ENCODE measurements around the gene LSM7. TPM values are rescaled to one million over a fixed set of nuclear protein-coding genes. Genes with fewer than 3 reads are reported as not detected.
A peak's percentile ranks its signal among the peaks of the same experiment; 100 is the strongest.

The LSM7 gene
- total RNA-seq, 1 donor from 2014 or later = 79.1 TPM

DNA sequence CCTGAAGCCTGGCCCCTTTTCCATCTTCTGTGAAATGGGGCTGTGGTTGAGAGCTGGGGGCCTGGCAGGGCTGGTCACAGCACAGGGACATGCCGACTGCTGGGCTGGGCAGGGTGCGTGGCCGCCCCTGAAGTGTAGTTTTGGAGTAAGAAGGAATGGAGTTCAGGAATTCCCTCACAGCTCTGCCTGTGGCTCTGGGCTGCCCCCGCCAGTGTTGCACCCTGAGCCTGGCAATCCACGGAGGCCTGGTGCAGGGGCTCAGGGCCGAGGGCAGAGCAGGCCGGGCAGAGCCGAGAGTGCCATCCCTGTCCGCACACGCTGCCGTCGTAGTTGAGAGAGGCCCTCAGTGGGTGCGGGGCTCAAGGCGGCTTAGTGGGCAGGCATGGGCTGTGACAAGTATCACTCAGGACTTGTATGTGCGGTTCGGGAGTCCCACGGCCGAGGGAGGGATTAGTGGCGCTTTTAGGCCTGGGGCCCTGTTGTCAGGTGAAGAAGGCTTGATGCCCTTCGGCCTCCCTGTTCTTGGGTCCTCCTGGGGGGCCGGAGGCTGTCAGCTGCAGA, 9.7 kb upstream of the LSM7 start:
- no peak for DNase-seq (ENCODE audit: low spot score)

DNA sequence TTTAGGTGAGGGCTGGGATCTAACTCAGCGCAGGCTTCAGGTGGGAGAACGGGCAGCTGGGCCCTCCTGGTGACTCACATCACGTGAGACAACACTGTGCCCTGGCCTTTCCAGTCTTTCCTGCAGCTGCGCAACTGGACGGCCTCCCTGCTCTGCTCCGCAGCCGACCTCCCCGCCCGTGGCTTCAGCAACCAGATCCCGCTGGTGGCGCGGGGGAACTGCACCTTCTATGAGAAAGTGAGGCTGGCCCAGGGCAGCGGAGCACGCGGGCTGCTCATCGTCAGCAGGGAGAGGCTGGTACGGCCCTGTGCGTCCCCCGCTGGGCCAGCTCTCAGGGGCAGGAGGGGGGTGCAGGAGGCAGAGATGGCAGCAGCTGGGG, 8.9 kb upstream of the LSM7 start:
- DNase-seq (ENCODE audit: low spot score) = no peak

DNA sequence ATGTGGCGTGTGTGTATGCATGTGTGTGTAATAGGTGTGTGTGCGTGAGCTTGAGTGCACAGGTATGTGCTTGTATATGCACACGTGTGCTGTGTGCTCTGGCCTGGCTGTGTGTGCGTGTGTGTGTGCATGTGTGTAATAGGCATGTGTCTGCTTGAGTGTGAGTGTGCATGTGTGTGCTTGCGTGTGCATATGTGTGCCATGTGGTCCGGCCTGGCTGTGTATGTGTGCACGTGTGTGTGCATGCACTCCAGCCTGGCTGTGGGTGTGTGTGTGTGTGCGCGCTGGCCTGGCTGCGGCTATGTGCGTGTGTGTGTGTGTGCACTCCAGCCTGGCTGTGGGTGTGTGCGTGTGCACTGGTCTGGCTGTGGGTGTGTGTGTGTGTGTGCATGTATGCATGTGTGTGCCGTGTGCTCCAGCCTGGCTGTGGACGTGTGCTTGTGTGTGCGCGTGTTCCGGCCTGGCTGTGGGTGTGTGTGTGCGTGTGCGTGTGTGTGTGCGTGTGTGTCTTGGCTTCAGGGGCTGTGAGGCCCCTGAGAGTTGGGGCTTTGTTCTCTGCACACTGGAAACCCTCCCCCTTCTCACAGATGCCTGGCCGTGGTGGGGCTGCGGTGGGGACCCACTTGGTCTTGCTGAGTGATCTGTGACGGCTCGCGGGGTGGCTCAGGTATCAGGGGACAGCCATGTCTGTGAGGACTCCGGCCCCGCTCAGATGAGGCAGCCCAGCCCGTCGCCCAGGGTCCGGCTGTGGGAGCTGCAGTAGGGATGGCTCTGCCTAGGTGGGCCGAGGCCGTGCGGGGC, 8.3 kb upstream of the LSM7 start:
- no peak for DNase-seq (ENCODE audit: low spot score)

DNA sequence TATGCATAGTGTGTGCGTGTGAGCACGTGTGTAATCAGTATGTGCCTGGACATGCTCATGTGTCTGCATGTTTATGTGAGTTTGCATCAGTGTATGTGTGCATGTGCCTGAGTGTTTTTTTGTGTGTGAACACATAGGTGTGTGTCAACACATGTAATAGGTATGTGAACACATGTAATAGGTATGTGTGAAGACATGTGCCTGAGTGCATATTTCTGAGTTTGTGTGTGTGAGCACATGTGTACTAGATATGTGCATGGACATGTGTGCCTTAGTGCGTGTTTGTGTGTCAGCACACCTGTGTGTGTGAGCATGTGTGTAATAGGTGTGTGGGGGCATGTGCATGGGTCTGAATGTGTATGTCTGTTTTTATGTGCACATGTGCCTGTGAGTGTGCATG, 7.5 kb upstream of the LSM7 start:
- no peak for DNase-seq (ENCODE audit: low spot score)

DNA sequence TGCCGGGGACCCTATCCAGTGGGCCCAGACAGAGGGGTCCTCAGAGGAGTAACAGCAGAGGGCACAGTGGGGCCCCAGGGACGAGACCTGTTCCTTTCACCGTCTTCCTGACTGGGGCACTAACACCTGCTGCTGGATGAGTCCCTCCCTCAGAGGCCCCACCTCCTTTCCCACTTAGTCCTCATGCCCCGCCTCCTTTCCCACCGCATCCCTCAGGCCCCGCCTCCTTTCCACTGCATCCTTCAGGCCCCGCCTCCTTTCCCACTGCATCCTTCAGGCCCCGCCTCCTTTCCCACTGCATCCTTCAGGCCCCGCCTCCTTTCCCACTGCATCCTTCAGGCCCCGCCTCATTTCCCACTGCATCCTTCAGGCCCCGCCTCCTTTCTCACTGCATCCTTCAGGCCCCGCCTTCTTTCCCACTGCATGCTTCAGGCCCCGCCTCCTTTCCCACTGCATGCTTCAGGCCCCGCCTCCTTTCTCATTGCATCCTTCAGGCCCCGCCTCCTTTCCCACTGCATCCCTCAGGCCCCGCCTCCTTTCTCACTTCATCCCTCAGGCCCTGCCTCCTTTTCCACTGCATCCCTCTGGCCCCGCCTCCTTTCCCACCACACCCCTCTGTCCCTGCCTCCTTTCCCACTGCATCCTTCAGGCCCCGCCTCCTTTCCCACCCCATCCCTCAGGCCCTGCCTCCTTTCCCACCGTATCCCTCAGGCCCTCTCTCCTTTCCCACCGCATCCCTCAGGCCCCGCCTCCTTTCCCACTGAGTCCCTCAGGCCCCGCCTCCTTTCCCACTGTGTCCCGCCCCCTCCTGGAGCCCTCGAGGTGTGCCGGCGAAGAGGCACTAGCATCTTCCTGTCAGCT, 6.8 kb upstream of the LSM7 start:
- no peak for DNase-seq (ENCODE audit: low spot score)

DNA sequence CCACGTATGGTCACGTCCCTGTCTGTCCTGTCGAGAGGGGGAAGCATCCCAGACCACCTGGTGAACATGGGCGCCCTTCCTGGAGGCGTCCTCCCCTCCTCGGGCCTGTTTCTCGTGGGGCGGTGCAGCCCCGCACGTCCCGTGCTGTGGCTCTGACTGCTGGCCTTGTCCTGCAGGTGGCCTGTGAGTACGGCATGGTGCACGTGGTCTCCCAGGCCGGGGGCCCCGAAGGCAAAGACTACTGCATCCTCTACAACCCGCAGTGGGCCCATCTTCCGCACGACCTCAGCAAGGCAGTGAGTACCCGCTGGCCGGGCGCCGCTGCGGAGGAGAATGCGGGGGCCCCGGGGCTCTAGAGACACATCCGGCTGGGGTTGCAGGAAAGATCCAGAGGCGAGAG, 6.0 kb upstream of the LSM7 start:
- DNase-seq (ENCODE audit: low spot score) = no peak

GRCh38 chr19:2333807-2334211, 5.4 kb upstream of the LSM7 start:
- DNase-seq (ENCODE audit: low spot score) = no peak

DNA sequence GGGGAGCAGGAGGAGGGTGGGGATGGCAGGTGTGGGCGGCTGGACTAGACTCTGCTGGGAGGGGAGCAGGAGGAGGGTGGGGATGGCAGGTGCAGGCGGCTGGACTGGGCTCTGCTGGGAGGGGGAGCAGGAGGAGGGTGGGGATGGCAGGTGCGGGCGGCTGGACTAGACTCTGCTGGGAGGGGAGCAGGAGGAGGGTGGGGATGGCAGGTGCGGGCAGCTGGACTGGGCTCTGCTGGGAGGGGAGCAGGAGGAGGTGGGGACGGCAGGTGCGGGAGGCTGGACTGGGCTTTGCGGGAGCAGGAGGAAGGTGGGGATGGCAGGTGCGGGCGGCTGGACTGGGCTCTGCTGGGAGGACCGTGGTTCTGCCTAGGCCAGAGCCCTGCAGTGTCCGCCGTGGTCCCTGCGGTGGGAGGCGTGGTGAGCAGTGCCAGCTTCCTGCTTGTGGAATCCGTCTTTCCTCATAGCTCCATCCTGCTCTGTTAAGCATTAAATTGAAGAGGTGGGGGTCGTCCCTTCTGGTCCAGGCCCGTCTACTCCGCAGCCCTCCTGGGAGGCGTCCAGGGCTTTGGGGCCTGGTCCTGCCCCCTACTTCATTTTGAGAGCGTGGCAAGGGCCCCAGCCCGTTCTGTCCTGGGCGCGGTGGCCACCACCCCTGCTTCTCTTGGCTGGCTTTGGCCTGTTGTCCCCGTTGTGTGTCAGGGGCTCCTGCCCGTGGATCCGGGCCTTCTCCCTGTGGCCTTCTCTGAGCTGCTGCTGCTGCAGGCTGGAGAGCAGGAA, 4.8 kb upstream of the LSM7 start:
- peak; percentile 31 for DNase-seq (ENCODE audit: low spot score)

- DNase-seq (ENCODE audit: low spot score) = no peak
These were observed 4.1 kb upstream of the LSM7 start for GRCh38 chr19:2332341-2333026.

DNA sequence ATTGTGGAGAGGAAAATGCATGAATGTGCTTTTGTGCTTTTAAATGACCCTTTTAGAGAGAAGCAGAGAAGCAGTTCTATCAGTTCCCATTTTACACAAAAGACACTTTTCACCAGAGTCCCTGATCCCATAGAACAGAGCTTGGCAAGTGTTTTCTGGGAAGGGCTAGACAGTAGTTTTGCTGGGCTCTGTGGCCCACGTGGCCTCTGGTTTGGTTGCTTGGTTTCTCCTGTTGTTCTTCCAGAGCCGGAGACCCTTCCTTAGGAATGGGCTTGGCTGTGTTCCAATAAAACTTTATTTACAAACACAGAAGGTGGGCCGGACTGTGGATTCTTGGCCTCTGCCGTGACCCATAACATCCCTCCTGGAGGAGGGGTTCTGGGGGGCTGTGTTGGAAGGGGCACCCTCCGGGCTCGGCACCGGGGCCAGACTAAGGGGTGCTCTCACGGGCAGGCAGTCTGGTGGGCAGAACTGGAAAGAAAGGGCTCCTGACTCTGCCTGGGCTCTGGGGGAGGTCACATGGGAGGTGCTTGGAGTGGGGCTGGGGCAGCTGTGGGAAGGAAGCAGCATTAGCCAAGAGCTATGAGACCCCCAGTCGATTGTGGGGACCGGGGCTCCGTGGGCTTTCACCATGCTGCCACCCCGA, 3.3 kb upstream of the LSM7 start:
- no peak for DNase-seq (ENCODE audit: low spot score)

DNA sequence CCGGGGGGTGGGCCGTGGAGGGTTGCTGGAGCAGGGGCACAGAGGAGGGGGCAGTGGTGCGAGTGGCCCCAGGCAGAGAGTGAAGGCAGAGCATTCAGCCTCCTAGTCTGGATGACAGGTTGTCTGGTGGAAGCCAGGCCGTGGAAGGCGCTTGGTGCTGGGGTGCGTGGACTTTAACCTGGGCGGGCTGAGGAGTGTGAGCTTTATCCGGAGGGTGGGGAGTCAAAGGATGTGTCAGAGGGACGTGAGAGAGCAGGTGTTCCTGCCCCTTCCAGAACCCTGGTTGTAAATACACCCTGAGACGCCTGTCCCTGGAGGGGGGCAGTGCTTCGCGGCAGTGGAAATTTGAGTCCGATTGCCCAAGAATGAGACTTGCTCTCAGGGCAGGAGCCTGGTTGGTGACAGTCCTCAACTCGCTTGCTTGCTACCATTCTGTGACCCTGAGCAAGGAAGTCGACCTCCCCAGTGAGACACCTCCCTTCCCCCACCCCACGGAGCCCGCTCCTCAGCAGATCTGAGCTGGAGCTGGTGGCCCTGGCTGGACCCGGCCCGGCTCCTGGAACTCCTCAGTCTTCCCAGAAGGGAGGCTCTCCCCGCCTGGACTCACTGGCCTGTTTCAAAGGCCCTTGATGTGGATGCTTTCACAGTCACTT, 2.4 kb upstream of the LSM7 start:
- peak; percentile 83 for DNase-seq (ENCODE audit: low spot score)

GRCh38 chr19:2330255-2330631, 1.9 kb upstream of the LSM7 start:
- DNase-seq (ENCODE audit: low spot score) = no peak

DNA sequence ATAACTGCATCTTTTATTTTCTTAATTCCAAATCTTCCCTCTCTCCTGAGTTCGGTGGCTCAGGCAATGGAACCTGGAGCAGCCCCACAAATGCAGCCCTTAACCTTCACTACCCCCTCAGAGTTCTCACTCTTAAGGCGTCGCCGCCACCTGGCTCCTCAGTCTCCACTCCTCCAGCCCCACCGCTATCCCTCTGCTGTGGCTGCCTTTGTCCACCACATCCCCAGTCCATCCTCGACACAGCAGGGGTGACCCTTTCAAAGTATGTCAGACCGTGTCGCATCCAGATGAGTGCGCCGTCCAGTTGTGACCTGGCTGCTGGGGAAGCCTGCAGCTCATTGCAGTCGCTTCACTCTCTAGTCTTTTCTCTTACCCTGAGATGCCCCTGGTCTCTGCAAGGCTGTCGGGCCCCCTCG, 1.1 kb upstream of the LSM7 start:
- DNase-seq (ENCODE audit: low spot score) = no peak

- DNase-seq (ENCODE audit: low spot score) = no peak
These were observed 728 bp upstream of the LSM7 start for GRCh38 chr19:2329149-2329478.

DNA sequence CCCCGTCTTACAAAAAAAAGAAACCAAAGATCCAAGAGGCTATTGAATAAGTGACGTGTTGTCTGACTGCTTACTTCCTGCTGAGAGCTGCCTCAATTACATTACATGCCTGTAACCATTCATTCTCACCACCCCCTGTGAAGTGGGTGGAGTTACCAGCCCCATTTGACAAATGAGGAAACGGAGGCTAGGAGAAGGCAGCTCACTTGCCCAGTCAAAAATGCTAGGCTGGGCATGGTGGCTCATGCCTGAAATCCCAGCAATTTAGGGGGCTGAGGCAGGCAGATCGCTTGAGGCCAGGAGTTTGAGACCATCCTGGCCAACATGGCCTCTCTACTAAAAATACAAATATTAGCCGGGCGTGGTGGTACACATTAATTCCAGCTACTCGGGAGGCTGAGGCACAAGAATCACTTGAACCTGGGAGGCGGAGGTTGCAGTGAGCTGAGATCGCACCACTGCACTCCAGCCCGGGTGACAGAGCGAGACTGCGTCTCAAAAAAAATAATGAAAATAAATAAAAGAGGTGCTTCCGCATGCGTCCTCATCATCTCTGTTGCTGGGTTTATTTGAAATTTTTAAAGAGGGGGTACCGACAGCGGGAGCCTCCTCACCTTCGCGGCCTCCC, 499 bp downstream of the LSM7 start:
- DNase-seq (ENCODE audit: low spot score) = peak; percentile 35

DNA sequence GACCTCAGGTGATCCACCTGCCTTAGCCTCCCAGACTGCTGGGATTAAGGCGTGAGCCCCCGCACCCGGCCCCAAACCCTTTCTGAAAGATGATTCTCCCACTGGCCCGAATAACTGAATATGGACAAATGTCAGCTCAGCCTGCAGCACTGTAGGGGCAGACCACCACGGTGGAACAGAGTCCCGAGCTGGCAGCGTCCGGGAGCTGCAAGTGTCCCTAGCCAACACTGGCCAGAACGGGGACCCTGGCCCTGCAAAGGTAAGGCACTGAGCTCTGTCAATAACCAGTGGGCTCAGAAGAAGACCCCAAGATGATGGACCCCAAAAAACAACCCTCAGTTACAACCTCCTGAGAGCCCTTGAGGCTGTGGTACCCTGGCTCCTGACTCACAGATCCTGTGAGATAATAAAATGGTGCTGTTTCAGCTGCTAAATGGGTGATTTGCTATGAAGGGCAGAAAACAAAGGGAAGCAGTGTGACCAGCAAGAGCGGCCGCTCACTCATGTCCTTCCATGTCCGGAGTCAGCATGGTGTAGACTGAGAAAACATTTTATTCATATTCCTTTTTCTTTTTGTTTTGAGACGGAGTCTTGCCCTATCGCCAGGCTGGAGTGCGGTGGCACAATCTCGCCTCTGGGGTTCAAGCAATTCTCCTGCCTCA, 1.6 kb downstream of the LSM7 start:
- no peak for DNase-seq (ENCODE audit: low spot score)

DNA sequence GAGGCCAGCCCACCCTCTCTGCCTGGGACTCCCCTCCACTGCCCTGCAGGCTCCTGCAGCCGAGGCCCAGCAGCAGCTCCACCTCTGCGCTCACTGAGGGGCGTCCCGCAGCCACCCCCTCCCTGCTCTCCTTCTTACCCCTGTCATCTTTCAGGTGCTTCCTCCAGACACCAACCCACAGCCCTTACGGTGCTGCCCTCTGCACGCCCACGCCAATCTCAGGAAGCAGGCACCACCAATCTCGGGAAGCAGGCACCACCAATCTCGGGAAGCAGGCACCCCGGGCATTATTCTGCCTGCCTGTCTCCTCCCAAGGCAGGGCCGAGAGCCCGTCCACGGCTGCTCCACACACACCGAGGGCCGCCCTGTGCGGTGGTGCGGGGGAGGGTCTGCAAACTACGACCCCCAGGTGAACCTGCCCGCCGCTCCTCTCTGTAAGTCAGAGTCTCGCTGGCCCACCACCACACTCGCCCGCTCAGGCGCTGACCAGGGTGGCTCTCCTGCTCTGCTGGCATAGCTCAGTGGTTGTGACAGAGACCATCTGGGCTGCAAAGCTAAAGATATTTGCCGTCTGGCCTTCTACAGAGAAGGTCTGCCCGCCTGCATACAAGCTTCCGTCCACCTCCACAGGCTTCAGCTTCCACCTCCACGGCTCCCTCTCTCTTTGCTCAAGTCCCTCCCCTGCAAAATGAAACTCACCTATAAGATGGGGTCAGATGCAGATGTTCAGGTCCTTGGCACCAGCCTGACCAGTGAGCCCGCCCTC, 2.9 kb downstream of the LSM7 start:
- DNase-seq (ENCODE audit: low spot score) = no peak

GRCh38 chr19:2324220-2324948, 4.0 kb downstream of the LSM7 start:
- DNase-seq (ENCODE audit: low spot score) = no peak

All from mucosa of gallbladder (tissue), 1 donor.